Lower leg skin (tissue), 3 donors: ENCODE data around the gene WFS1.

Source experiments
- POLR2A ChIP-seq, 2 donors: fragments of 450-650 bp; IDR thresholded peaks; one replicate each; pipeline ENCODE4 v1.6.1; 2016 to 2017; ENCODE audit warnings: antibody characterized with exemption in 2 of 2, mild to moderate bottlenecking in 1 of 2, moderate library complexity in 1 of 2
- TF ChIP-seq, protein P1 (sequence below), 3 donors: fragments of 450-650 bp; IDR thresholded peaks; one replicate each; pipeline ENCODE4 v1.5.1; 2016; ENCODE audit warnings: antibody characterized with exemption in 3 of 3, mild to moderate bottlenecking in 3 of 3, moderate library complexity in 2 of 3

DNA sequence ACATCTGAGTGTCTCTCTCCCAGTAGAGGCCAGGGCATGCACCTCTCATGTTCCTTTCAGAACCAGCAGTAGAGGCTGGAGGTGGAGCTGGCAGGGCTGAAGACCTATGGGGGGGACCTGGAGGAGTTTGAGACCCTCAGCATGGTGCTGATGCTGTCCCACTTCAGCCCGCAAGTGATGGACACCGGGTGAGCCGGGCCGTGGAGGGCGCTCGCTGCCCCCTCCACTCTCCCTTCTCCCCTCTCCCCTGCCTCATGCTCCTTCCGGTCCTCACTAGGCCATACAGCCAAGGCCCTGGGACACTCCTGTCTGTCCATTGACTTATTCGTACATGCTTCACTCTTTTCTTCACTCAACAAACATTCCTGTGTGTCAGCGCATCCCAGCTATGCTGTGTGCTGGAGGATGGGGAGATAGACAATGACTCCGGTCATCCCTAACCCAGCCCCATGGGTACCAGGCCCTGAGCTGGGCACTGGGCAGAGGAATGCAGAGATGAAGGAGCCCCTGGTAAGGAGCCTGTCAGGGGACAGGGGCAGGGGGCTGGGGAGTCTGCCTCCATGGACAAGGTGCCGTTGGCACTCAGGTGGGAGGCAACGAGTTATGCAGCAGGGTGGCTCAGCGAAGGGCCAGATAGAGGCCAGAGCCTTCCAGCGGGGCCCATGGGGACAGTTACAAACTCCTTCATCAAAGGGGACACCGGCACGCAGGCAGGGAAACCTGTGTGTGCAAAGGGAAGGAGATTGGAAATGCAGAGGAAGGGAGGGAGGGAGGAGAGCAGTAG is 28.4 kb upstream of the WFS1 start:
- TF ChIP-seq, protein P1, sequence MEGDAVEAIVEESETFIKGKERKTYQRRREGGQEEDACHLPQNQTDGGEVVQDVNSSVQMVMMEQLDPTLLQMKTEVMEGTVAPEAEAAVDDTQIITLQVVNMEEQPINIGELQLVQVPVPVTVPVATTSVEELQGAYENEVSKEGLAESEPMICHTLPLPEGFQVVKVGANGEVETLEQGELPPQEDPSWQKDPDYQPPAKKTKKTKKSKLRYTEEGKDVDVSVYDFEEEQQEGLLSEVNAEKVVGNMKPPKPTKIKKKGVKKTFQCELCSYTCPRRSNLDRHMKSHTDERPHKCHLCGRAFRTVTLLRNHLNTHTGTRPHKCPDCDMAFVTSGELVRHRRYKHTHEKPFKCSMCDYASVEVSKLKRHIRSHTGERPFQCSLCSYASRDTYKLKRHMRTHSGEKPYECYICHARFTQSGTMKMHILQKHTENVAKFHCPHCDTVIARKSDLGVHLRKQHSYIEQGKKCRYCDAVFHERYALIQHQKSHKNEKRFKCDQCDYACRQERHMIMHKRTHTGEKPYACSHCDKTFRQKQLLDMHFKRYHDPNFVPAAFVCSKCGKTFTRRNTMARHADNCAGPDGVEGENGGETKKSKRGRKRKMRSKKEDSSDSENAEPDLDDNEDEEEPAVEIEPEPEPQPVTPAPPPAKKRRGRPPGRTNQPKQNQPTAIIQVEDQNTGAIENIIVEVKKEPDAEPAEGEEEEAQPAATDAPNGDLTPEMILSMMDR (IDR thresholded peaks at IDR 0.05): no peak
- TF ChIP-seq POLR2A (IDR thresholded peaks at IDR 0.05): no peak
